Vagina (tissue), 2 donors: ENCODE measurements around the gene RASGRP3. TPM values are rescaled to one million over a fixed set of nuclear protein-coding genes. Genes with fewer than 3 reads are reported as not detected.
A peak's percentile ranks its signal among the peaks of the same experiment; 100 is the strongest.

Source experiments
- DNase-seq, 2 donors: peaks; one replicate each; pipeline ENCODE4 v3.0.0-alpha.2; 2017; ENCODE audit errors: extremely low spot score in 2 of 2
- H3K27ac ChIP-seq: fragments of 200-600 bp; sonication (generic); one replicate; pipeline ENCODE4 v1.5.1; 2019
- H3K27me3 ChIP-seq: fragments of 200-600 bp; sonication (generic); one replicate; pipeline ENCODE4 v1.5.1; 2019
- H3K36me3 ChIP-seq, 2 donors: fragments of 200-600 bp; sonication (generic); one replicate each; pipeline ENCODE4 v1.5.1; 2017 to 2019
- H3K4me1 ChIP-seq: fragments of 200-600 bp; sonication (generic); one replicate; pipeline ENCODE4 v1.5.1; 2019
- H3K4me3 ChIP-seq, 2 donors: fragments of 200-600 bp; sonication (generic); 1 replicate in 1 of 2; 2 replicates in 1 of 2; pipeline ENCODE4 v1.5.1; 2016 to 2019
- H3K9me3 ChIP-seq: fragments of 200-600 bp; sonication (generic); one replicate; pipeline ENCODE4 v1.5.1; 2019
- POLR2A ChIP-seq, 2 donors: fragments of 450-650 bp; IDR thresholded peaks; one replicate each; pipeline ENCODE4 v1.6.1; 2017; ENCODE audit warnings: antibody characterized with exemption in 2 of 2, mild to moderate bottlenecking in 2 of 2, moderate library complexity in 2 of 2
- POLR2AphosphoS5 ChIP-seq, 2 donors: sonication (generic); formaldehyde crosslinking; IDR thresholded peaks; one replicate each; pipeline ENCODE4 v1.9.0; 2017; ENCODE audit warnings: antibody characterized with exemption in 2 of 2, mild to moderate bottlenecking in 2 of 2, low read depth in 1 of 2; ENCODE audit not compliant: insufficient read depth in 1 of 2
- intact Hi-C: fragments of 100-400 bp; cut with DNase I; formaldehyde crosslinking; loops from one replicate; pipeline ENCODE4 v1.15.1; 2023
- total RNA-seq: library from RNA; depleted of rRNA; stranded (reverse); fragments of >200 nt; gene quantifications from one replicate; pipeline ENCODE4 v1.2.3, GENCODE V29; 2016
- TF ChIP-seq, protein P1 (sequence below), 3 experiments: fragments of 450-650 bp in 2 of 3; fragments of 200-600 bp in 1 of 3; sonication (generic) in 1 of 3; IDR thresholded peaks; one replicate each; pipeline ENCODE4 v1.5.1; 2017 to 2019; ENCODE audit warnings: antibody characterized with exemption in 3 of 3, mild to moderate bottlenecking in 2 of 3, moderate library complexity in 2 of 3

Gene RASGRP3
- total RNA-seq, 1 donor from 2014 or later = 4.2 TPM

DNA sequence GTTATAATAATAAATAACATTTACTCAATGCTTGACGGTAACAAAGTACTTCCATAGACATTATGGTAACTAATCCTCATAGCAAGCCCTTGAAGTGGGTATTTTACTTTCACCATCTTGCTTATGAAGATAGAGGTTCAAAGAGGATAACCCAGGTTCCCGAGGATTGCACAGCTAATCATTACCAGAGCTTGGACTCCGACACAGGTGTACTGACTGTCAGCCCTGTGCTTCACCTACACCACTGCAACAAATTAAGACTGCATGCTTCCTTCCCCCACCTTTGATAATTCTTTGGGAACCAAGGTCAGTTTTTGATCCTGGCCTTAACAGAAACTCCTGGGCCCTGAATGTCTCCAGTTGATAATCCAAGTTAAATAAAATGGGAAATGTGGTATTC is 73.8 kb downstream of the RASGRP3 start:
- Histone ChIP-seq H3K27ac (no peak overlapping the region), H3K4me3 (no peak overlapping the region), H3K27me3 (no peaks in the 10 kb centered on the region), H3K4me1 (peaks cover 10% of the 10 kb centered on the region), H3K9me3 (no peaks in the 10 kb centered on the region), H3K36me3 (no peaks in the 10 kb centered on the region)
- intact Hi-C loops = no loop called here
- TF ChIP-seq POLR2AphosphoS5 (IDR thresholded peaks at IDR 0.05; ENCODE audit: insufficient read depth in 1 of 2, low read depth in 1 of 2) (no peak), POLR2A (IDR thresholded peaks at IDR 0.05) (no peak)
- TF ChIP-seq, protein P1, sequence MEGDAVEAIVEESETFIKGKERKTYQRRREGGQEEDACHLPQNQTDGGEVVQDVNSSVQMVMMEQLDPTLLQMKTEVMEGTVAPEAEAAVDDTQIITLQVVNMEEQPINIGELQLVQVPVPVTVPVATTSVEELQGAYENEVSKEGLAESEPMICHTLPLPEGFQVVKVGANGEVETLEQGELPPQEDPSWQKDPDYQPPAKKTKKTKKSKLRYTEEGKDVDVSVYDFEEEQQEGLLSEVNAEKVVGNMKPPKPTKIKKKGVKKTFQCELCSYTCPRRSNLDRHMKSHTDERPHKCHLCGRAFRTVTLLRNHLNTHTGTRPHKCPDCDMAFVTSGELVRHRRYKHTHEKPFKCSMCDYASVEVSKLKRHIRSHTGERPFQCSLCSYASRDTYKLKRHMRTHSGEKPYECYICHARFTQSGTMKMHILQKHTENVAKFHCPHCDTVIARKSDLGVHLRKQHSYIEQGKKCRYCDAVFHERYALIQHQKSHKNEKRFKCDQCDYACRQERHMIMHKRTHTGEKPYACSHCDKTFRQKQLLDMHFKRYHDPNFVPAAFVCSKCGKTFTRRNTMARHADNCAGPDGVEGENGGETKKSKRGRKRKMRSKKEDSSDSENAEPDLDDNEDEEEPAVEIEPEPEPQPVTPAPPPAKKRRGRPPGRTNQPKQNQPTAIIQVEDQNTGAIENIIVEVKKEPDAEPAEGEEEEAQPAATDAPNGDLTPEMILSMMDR (IDR thresholded peaks at IDR 0.05) = no peak
- DNase-seq = no peak

DNA sequence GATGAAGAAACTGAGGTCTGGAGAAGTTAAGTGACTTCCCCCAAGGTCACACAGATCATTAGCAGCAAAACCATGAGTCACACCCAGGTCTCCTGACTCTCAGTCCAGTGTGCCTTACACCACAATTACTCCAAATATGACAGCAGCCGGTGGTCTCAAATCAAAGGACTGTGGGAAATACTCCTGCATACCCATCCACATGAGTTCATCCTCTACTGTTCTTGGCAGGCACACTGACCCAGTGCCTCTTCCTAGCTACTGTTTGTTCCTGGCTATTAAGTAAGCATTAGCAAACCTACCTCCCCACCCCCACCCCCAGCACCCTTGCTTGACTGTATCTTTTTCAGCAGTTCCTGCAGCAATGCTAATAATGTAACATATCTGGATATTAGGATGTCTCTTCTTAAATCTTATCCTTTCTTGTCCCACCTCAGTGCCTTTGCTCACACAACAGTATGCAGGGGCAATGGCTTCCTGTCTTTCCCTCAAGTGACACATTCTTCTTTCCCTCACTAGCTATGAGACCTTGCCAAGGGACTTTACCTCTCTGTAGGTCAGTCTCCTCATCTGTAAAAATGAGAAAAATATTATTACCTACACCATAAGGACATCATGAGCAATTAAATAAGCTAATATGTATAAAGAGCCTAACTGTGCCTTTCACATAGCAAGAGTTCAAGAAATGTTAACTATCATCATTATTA is 76.5 kb downstream of the RASGRP3 start:
- no peak overlapping the region for H3K4me3 ChIP-seq
- DNase-seq = no peak
- no peaks in the 10 kb centered on the region for H3K9me3 ChIP-seq
- H3K36me3 ChIP-seq = no peaks in the 10 kb centered on the region
- H3K4me1 ChIP-seq = peaks cover 10% of the 10 kb centered on the region
- TF ChIP-seq POLR2AphosphoS5 (IDR thresholded peaks at IDR 0.05; ENCODE audit: insufficient read depth in 1 of 2, low read depth in 1 of 2) (no peak), POLR2A (IDR thresholded peaks at IDR 0.05) (no peak)
- TF ChIP-seq, protein P1 (IDR thresholded peaks at IDR 0.05) = no peak
- H3K27ac ChIP-seq = no peak overlapping the region
- no peaks in the 10 kb centered on the region for H3K27me3 ChIP-seq
- intact Hi-C loops = no loop called here

DNA sequence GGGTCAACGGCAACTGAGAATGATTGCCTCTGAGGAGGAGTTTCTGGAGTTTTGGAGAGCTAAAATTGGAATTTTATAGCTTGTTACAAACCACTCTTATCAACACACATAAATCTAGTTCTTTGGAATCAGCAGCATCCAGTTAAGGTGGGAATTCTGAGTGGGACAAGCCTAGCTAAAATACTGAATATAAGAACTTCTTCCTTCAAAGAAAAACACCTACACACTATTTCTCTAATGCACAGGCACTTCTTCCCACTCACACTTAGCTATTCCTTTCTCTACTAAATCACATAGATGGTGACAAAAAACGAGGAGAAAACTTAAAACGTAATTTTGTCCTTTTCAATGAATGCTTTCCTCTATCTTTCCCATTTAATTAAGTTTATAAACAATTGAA is 79.2 kb downstream of the RASGRP3 start:
- intact Hi-C loops = no loop called here
- peaks cover 10% of the 10 kb centered on the region for H3K4me1 ChIP-seq
- no peaks in the 10 kb centered on the region for H3K27me3 ChIP-seq
- H3K4me3 ChIP-seq = no peak overlapping the region
- peak overlapping the region; percentile 33 for H3K27ac ChIP-seq
- H3K36me3 ChIP-seq = no peaks in the 10 kb centered on the region
- DNase-seq = no peak
- H3K9me3 ChIP-seq = no peaks in the 10 kb centered on the region
- TF ChIP-seq, protein P1 (IDR thresholded peaks at IDR 0.05) = no peak
- no peak for TF ChIP-seq POLR2AphosphoS5 (IDR thresholded peaks at IDR 0.05; ENCODE audit: insufficient read depth in 1 of 2, low read depth in 1 of 2)
- no peak for TF ChIP-seq POLR2A (IDR thresholded peaks at IDR 0.05)

DNA sequence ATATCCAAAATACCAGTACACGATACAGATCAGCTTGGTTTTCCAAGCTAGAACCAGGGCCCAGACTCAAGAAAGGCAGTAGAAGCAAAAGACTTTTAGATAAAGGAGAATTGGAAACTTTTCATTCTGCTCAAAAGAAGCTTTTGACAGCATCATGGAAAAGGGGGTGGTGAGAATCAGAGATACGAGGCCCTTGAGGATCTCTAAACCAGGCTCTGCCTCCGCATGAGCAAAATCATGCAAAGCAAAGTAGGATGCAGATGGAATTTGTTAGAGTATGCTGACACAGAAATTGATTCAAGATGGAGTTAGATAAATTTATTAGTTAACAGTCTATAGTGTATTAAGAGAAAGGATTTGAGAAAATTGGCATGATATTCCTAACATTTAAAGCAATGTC is 82.9 kb downstream of the RASGRP3 start:
- no peaks in the 10 kb centered on the region for H3K36me3 ChIP-seq
- no peak overlapping the region for H3K4me3 ChIP-seq
- no peak for DNase-seq
- H3K9me3 ChIP-seq = no peaks in the 10 kb centered on the region
- TF ChIP-seq, protein P1 (IDR thresholded peaks at IDR 0.05) = no peak
- TF ChIP-seq POLR2AphosphoS5 (IDR thresholded peaks at IDR 0.05; ENCODE audit: insufficient read depth in 1 of 2, low read depth in 1 of 2) = no peak
- no peak for TF ChIP-seq POLR2A (IDR thresholded peaks at IDR 0.05)
- H3K27ac ChIP-seq = no peak overlapping the region
- peaks cover 5% of the 10 kb centered on the region for H3K4me1 ChIP-seq
- H3K27me3 ChIP-seq = no peaks in the 10 kb centered on the region
- intact Hi-C loops = no loop called here

DNA sequence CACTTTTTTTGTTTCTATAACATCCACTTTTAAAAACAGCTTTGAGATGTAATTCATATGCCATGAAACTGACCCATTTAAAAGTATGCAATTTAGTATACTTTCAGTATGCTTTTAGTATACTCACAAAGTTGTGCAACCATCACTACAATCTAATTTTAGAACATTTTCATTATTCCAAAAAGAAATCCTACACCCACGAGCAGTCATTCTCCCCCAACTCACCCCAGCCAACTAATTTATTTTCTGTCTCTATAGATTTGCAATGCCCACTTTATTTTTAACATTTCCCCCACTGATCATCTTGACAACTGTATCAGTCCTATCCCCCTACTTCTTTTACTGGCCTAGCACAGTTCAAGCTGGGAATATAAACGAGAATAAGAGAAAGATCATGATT is 83.6 kb downstream of the RASGRP3 start:
- no peak overlapping the region for H3K27ac ChIP-seq
- intact Hi-C loops = no loop called here

More for the DNA sequence above, 83.6 kb downstream of the RASGRP3 start:
- H3K36me3 ChIP-seq = no peaks in the 10 kb centered on the region
- DNase-seq = no peak
- no peak overlapping the region for H3K4me3 ChIP-seq
- no peaks in the 10 kb centered on the region for H3K4me1 ChIP-seq
- TF ChIP-seq, protein P1 (IDR thresholded peaks at IDR 0.05) = no peak
- TF ChIP-seq POLR2AphosphoS5 (IDR thresholded peaks at IDR 0.05; ENCODE audit: insufficient read depth in 1 of 2, low read depth in 1 of 2) (no peak), POLR2A (IDR thresholded peaks at IDR 0.05) (no peak)
- H3K9me3 ChIP-seq = no peaks in the 10 kb centered on the region
- H3K27me3 ChIP-seq = no peaks in the 10 kb centered on the region
